Measurements from ENCODE around the gene MUC3A.
"Not testable (repeated sequence)": the region's sequence is repeated elsewhere in the genome, so short reads cannot be mapped to it uniquely, and the experiment has no call there.

MUC3A gene

DNA sequence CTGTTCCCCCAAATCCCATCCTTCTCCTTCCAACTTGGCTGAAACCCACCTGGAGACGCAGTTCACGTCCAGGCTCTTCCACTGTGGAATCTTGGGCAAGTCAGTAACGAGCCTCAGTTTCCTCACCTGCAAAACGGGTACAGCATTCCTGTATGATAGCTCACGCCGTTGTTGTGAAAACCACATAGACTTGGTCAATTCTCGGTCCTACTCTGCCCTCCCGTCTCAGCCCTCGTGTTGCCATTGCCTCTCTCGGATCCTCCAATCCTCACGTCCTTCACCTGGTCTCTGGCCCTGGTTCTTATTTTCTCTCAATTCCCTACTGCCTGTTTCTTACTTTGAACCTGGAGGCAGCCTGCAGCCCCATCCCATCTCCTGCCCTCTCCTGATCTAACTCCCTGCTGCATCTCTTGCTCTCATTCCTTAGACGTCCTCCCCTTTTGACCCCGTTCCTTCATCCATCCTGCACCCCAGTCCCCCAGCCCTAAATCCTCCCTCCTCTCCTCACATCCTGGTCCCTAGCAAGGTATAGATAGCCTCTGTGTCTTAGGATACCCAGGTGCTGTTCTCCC, 18.0 kb downstream of the MUC3A start:
- in situ Hi-C loops (cut with MboI; ENCODE audit: low sequenced_read_pairs): no loop called here

- in situ Hi-C loops (cut with MboI; ENCODE audit: low sequenced_read_pairs): no loop called here
Measured at GRCh38 chr7:100968031-100968430, 18.7 kb downstream of the MUC3A start.

GRCh38 chr7:100968650-100969049, 19.3 kb downstream of the MUC3A start:
- in situ Hi-C loops (cut with MboI; ENCODE audit: low sequenced_read_pairs): no loop called here

GRCh38 chr7:100969066-100969615, 19.8 kb downstream of the MUC3A start, which contains the start of gene MUC12:
Gene MUC12, plus strand, starts transcription at chr7:100969565. Its CDS starts 58 bp downstream, at chr7:100969623.
- in situ Hi-C loops (cut with MboI; ENCODE audit: low sequenced_read_pairs): no loop called here

GRCh38 chr7:100971111-100972001, 22.0 kb downstream of the MUC3A start:
- in situ Hi-C loops (cut with MboI; ENCODE audit: low sequenced_read_pairs): no loop called here

DNA sequence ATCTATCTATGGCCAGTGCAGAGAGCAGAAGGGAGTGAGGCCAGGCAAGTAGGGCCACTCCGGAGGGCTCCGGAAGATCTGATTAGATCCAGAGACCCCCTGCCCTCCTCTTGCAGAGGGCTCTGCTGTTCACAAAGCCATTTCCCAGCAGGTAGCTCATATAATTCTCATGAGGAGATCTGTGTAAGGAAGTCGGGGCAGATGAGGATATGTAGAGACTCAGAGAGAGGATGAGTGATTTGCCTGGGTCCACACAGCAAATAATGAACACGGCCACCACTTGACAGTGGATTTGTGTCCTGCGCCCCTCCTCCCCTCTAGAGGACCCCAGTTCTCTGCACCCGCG, 22.6 kb downstream of the MUC3A start:
- in situ Hi-C loops (cut with MboI; ENCODE audit: low sequenced_read_pairs): no loop called here

DNA sequence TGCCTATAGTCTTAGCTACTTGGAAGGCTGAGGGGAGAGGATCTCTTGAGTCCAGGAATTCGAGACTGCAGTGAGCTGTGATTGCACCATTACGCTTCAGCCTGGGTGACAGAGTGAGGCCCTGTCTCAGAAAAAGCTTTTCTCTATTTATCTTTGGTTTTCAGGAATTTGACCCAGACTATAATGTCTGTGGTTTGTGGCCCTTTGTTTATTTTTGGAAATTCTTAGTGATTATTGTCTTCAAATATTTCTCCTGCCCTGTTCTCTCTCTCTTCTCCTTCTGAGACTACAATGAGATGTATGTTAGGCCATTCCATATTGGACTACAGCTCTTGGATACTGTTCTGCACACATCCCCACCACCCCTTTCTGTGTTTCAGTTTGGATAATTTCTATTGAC, 24.7 kb downstream of the MUC3A start:
- in situ Hi-C loops (cut with MboI; ENCODE audit: low sequenced_read_pairs): no loop called here

DNA sequence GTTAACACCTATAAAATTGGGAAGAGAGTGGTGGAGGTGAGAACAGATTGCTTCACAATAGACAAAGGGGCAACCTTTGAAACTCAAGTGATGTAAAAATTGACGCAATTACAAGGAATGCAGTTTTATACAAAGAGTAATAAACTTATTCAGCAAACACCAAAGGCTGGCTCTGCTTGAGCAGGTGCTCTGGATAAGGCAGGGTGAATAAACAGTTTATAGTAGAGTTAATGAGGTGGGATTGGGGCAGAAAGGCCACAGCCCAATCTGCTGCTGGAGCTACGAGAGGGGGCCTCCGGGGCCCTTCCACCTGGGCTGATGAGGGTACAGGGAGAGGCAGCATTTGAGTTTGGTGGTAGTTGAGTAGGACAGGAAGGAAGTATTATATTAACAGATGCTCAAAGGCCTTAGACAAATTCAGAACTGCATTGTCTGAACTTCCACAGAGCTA, 26.1 kb downstream of the MUC3A start:
- in situ Hi-C loops (cut with MboI; ENCODE audit: low sequenced_read_pairs): no loop called here

GRCh38 chr7:100978300-100978699, 29.0 kb downstream of the MUC3A start:
- in situ Hi-C loops (cut with MboI; ENCODE audit: low sequenced_read_pairs): no loop called here

GRCh38 chr7:100983451-100984187, 34.3 kb downstream of the MUC3A start:
- in situ Hi-C loops (cut with MboI; ENCODE audit: low sequenced_read_pairs): no loop called here

DNA sequence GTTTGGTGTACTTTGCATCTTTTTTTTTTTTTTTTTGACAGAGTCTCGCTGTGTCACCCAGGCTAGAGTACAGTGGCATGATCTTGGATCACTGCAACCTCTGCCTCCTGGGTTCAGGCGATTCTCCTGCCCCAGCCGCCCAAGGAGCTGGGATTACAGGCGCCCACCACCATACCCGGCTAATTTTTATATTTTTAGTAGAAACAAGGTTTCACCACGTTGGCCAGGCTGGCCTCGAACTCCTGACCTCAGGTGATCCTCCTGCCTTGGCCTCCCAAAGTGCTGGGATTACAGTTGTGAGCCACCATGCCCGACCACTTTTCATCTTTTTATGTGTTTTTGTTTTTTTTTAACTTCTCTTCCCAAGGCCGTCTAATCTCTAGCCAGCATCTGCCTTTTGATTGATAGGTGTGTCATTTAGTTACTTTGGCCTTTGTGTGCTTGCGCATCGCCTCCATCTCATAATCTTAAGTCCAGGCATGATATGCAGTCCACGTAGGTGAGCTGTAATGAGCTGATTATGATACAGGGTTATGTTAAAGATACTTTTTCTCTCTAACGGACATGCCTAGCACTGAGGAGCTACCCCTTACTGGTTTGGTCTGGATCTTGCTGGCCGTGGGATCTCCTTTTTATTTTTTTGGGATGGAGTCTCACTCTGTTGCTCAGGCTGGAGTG, 35.0 kb downstream of the MUC3A start:
- in situ Hi-C loops (cut with MboI; ENCODE audit: low sequenced_read_pairs): not testable (repeated sequence)

- in situ Hi-C loops (cut with MboI; ENCODE audit: low sequenced_read_pairs): not testable (repeated sequence)
Measured at GRCh38 chr7:100985033-100985797, 35.9 kb downstream of the MUC3A start.

- in situ Hi-C loops (cut with MboI; ENCODE audit: low sequenced_read_pairs): no loop called here
Measured at GRCh38 chr7:100991631-100992030, 42.3 kb downstream of the MUC3A start.

- in situ Hi-C loops (cut with MboI; ENCODE audit: low sequenced_read_pairs): not testable (repeated sequence)
Measured at GRCh38 chr7:100992280-100992679, 42.9 kb downstream of the MUC3A start.

GRCh38 chr7:100994671-100995070, 45.3 kb downstream of the MUC3A start:
- in situ Hi-C loops (cut with MboI; ENCODE audit: low sequenced_read_pairs): not testable (repeated sequence)

DNA sequence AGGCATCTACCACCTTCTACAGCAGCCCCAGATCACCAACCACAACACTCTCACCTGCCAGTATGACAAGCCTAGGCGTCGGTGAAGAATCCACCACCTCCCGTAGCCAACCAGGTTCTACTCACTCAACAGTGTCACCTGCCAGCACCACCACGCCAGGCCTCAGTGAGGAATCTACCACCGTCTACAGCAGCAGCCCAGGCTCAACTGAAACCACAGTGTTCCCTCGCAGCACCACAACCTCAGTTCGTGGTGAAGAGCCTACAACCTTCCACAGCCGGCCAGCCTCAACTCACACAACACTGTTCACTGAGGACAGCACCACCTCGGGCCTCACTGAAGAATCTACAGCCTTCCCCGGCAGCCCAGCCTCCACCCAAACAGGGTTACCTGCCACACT, 49.2 kb downstream of the MUC3A start:
- in situ Hi-C loops (cut with MboI; ENCODE audit: low sequenced_read_pairs): not testable (repeated sequence)

- in situ Hi-C loops (cut with MboI; ENCODE audit: low sequenced_read_pairs): not testable (repeated sequence)
Measured at GRCh38 chr7:100999334-100999733, 50.0 kb downstream of the MUC3A start.

DNA sequence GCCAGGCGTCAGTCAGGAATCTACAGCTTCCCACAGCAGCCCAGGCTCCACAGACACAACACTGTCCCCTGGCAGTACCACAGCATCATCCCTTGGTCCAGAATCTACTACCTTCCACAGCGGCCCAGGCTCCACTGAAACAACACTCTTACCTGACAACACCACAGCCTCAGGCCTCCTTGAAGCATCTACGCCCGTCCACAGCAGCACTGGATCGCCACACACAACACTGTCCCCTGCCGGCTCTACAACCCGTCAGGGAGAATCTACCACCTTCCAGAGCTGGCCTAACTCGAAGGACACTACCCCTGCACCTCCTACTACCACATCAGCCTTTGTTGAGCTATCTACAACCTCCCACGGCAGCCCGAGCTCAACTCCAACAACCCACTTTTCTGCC, 50.7 kb downstream of the MUC3A start:
- in situ Hi-C loops (cut with MboI; ENCODE audit: low sequenced_read_pairs): not testable (repeated sequence)

- in situ Hi-C loops (cut with MboI; ENCODE audit: low sequenced_read_pairs): not testable (repeated sequence)
Measured at GRCh38 chr7:101002333-101002732, 53.0 kb downstream of the MUC3A start.

- in situ Hi-C loops (cut with MboI; ENCODE audit: low sequenced_read_pairs): not testable (repeated sequence)
Measured at GRCh38 chr7:101007361-101007760, 58.0 kb downstream of the MUC3A start.
